Coronary artery (tissue), 2 donors: ENCODE data around the gene TMEM18.

Experiments used
- DNase-seq: peaks from one replicate; pipeline ENCODE4 v3.0.0-alpha.2; 2017; ENCODE audit warnings: low spot score
- H3K27ac ChIP-seq, 2 donors: fragments of 200-600 bp; sonication (generic); one replicate each; pipeline ENCODE4 v1.5.1; 2016 to 2019
- H3K4me3 ChIP-seq: fragments of 200-600 bp; sonication (generic); 2 replicates; pipeline ENCODE4 v1.5.1; 2016; ENCODE audit warnings: mild to moderate bottlenecking, moderate library complexity
- TF ChIP-seq, protein P1 (sequence below): fragments of 200-600 bp; sonication (generic); IDR thresholded peaks from one replicate; pipeline ENCODE4 v1.5.1; 2019; ENCODE audit warnings: antibody characterized with exemption

TMEM18 gene

DNA sequence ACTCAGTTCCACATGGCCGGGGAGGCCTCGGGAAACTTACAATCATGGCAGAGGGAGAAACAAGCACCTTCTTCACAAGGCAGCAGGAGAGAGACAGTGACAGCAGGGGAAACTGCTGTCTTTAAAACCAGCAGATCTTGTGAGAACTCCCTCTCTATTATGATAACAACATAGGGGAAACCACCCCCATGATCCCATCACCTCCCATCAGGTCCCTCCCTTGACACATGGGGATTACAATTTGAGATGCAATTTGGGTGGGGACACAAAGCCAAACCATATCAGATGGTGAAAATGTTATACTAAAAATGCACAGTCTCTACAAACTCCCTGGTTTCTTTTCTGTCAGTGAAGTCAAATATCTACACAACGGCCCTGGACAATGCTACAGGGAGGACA, 9.2 kb downstream of the TMEM18 start:
- Histone ChIP-seq H3K27ac (no peak overlapping the region), H3K4me3 (no peak overlapping the region)
- TF ChIP-seq, protein P1, sequence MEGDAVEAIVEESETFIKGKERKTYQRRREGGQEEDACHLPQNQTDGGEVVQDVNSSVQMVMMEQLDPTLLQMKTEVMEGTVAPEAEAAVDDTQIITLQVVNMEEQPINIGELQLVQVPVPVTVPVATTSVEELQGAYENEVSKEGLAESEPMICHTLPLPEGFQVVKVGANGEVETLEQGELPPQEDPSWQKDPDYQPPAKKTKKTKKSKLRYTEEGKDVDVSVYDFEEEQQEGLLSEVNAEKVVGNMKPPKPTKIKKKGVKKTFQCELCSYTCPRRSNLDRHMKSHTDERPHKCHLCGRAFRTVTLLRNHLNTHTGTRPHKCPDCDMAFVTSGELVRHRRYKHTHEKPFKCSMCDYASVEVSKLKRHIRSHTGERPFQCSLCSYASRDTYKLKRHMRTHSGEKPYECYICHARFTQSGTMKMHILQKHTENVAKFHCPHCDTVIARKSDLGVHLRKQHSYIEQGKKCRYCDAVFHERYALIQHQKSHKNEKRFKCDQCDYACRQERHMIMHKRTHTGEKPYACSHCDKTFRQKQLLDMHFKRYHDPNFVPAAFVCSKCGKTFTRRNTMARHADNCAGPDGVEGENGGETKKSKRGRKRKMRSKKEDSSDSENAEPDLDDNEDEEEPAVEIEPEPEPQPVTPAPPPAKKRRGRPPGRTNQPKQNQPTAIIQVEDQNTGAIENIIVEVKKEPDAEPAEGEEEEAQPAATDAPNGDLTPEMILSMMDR: no peak
- no peak for DNase-seq

DNA sequence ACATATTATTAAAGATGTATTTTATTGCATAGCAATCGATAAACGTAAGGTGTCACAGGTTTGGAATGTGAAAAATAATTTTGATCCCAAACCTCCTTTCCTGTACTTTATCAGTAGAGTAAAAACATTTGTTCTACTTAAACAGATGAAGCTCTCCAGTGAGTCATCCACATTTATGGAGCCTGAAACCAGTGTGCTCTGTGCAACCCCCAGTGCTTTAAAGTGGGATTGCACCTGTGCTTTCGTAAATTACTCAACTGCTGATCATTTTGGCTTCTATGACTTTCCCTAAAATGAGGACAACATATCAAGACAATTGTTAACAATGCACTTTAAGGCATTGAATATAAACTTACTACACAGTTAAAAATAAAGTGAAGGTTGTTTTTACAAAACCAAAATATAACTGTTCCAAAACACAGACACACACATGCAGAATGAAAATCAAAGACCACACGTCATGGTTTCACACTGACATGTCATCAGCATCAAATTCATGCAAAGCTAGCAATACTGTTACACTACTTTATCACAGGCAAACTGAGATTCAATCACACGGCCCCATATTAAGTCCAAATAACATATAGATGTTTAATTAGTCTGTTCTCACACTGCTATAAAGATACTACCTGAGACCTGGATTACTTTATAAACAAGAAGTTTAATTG, 9.7 kb downstream of the TMEM18 start:
- no peak for DNase-seq

DNA sequence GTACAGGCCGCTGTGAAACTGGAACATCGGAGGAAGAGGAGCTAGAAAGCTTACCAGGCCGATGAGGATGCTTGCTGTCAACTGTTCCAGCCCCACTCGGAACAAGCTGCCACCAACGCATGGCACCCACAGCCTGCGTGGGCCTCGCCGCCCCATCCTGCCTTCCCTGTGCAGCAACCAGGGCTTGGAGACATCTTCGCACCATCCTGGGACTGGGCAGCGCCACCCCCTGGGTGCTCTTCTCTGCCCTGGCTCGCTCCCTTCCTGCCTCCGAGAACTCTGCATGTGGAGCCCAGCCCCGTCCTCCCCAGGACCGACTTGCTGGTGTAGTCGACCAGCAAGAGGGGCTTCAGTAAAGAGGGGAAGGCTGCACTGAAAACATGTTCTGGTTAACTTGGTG, 10.8 kb downstream of the TMEM18 start:
- Histone ChIP-seq H3K4me3 (no peak overlapping the region), H3K27ac (no peak overlapping the region)
- DNase-seq: no peak
- TF ChIP-seq, protein P1: no peak

More for the DNA sequence above, 9.7 kb downstream of the TMEM18 start:
- H3K27ac ChIP-seq: no peak overlapping the region
- TF ChIP-seq, protein P1: no peak
- H3K4me3 ChIP-seq: no peak overlapping the region

DNA sequence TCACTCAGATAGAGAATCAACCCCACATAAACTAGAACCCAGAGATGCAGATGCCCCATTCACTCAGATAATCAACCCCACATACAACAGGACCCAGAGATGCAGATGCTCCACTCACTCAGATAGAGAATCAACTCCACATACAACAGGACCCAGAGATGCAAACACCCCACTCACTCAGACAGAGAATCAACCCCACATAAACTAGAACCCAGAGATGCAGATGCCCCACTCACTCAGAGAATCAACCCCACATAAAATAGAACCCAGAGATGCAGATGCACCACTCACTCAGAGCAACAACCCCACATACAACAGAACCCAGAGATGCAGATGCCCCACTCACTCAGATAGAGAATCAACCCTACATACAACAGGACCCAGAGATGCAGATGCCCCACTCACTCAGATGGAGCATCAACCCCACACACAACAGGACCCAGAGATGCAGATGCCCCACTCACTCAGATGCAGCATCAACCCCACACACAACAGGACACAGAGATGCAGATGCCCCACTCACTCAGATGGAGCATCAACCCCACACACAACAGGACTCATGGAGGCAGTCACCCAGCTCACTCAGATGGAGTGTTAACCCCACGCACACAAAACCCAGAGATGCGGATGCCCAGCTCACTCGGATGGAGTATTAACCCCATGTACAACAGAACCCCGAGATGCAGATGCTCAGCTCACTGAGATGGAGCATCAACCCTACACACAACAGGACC, 11.7 kb downstream of the TMEM18 start:
- TF ChIP-seq, protein P1: no peak
- DNase-seq: no peak
- Histone ChIP-seq H3K4me3 (no peak overlapping the region), H3K27ac (no peak overlapping the region)

DNA sequence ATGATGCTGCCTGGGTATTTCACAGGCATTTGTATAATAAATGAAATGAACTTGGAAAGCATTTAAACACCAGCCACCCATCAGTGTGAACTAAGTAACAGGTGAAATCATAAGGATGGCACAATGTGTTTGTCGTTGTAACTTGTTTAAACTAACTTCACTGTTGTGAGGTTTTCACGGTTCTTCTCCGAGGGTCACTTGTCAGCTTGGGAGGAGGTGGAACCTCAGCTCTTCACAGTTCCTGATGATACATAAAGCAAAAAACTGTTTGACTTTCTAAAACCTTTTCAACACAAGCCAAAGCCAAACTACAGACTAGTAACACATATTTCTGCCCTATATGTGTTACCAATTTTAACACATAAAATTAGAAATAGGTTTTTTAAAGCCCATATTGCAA, 13.1 kb downstream of the TMEM18 start:
- TF ChIP-seq, protein P1: no peak
- DNase-seq: no peak
- Histone ChIP-seq H3K27ac (no peak overlapping the region), H3K4me3 (no peak overlapping the region)

DNA sequence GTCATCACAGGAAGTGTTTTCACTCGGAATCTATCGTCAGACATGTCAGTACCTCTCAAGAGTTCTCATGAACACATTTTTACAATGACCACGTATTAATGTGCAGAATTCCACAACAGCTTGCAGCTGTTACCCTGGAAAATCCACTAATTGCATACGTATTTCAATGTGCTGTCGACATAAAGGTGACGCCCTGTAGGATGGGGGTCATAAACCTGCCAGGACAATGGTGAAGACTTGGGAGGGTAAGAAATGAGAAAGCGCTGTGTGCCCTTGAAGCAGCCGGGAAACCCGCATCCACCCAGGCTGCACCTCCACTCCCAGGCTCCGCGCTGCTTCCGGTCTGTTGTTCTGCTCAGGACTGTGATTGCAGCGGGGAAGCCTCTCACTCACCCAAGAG, 14.0 kb downstream of the TMEM18 start:
- Histone ChIP-seq H3K4me3 (no peak overlapping the region), H3K27ac (no peak overlapping the region)
- no peak for DNase-seq
- TF ChIP-seq, protein P1: no peak

DNA sequence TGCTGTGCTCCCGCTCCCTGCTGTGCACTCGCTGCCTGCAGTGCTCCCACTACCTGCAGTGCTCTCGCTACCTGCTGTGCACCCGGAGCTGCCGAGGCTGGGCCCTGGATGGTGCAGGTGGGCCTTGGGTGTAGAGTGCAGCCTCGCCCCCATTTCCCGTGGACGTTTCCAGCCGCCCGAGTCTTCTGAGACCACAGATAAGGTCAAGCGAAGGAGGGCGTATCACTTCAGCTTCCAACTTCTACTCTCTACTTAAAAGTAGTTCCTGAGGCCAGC, 15.9 kb downstream of the TMEM18 start:
- no peak overlapping the region for H3K27ac ChIP-seq
- TF ChIP-seq, protein P1: no peak
- DNase-seq: no peak
- H3K4me3 ChIP-seq: no peak overlapping the region
